ENCODE data around the gene ANKRD13B.

The ANKRD13B gene

DNA sequence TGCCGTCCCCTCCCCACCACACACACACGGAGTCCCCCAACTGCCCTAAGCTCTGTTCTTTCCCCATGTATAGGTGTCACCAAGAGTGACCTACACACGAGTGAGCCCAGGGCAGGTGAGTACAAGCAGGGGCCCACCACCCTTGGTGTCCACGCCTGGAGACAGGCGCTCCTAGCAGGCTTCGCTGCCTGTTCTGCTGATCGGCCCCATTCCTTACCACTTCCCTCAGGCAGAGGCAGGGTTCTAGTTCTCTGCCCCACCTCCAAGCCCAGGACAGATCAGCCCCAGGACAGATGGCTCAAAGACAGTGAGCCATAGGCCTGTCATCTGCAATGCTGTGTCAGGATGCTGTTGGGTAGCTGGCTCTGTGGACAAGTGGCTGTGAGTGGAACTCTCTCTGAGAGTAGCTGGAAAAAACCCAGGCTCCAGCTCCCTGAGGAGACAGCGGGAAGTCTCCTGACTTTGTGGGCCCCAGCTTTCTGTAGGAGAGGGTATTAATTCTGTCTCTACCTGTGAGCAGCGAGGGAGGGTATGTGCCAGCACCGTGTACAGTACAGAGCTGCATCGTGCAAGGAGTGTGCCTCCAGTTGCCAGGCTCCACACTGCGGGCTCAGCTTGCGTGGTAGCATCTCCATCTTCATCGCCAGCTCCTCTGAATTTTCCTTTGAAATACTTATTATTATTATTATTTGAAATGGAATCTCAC is 23.5 kb upstream of the ANKRD13B start:
- no peak for DNase-seq

GRCh38 chr17:29570521-29570920 is 22.4 kb upstream of the ANKRD13B start:
- no peak for DNase-seq

- no peak for DNase-seq
Observed at GRCh38 chr17:29571486-29571882, 21.4 kb upstream of the ANKRD13B start.

GRCh38 chr17:29571883-29572681 is 20.9 kb upstream of the ANKRD13B start:
- no peak for DNase-seq

GRCh38 chr17:29572691-29573557 is 20.0 kb upstream of the ANKRD13B start:
- peak; percentile 62 for DNase-seq

- DNase-seq, result no peak
Observed at GRCh38 chr17:29573558-29573869, 19.4 kb upstream of the ANKRD13B start.

DNA sequence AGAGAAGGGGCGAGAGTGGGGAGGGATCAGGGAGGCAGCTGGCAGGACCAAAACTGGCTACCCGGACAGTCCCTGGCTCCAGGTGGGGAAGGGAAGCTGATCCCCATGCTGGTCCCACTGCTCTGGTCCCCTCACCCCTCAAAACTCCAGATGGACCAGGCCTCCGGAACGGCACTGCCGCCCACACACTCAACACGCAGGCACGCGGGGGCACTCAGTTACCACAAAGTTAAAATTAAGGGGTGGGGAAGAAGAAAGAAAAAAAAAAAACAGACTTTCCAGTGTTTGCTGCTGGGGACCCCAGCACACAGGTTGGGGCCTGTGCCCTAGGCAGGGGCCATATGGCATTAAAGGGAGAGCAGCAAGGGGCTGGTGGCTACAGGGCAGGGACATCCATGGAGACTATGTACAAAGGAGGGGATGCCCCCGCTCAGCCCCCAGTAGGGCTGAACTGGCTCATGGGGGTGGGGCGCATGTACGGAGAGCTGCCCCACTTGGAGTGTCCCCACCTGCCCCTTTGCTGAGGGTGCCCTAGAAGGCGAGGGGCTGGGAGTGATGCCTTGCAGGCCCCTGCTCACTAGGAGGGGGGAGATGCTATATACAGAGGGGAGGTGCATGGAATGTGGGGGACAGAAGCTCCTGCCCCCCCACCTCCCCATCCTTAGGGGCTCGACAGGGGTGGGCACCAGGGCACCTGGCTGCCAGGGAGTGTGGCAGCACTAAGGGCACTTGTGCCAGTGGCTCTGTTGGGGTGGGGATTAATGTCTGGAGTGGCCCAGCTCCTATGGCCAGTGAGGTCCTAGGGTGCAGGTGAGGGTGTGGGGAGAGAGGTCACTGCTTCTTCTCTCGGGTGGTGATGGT is 18.8 kb upstream of the ANKRD13B start:
- no peak for DNase-seq

- DNase-seq, result no peak
Observed at GRCh38 chr17:29574732-29575510, 18.0 kb upstream of the ANKRD13B start.

DNA sequence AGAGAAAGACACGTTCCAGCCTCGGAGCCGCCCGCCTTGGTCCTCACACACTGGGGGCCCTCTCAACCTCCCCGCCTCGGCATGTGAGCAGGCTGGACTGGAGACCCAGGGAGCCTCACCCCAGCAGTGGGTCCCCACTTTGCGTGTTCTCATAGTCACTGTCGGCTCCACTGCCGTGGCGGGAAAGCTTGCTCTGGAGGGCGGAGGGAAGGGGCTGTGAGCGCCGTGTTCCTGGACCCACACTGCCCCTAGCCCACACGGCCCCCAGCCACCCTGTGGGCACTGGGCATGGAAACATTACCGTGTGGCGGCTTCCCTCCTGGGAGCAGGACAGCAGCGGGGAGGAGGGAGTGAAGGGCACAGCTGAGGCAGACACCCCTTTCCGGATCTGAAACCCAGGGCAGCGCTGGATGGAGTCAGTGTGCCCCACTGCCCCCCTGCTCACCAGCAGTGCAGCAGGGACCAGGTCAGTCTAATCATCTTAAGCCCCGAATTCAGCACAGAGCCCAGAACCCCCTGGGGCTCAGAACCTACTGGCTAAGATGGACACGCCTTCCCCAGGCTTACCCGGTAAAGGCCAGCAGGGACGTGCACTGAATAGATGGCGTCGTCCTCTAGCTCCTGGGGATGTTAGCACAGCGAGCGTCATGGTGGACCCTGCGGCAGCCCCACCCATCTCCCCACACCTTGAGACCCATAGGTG is 17.3 kb upstream of the ANKRD13B start:
- DNase-seq, result no peak

DNA sequence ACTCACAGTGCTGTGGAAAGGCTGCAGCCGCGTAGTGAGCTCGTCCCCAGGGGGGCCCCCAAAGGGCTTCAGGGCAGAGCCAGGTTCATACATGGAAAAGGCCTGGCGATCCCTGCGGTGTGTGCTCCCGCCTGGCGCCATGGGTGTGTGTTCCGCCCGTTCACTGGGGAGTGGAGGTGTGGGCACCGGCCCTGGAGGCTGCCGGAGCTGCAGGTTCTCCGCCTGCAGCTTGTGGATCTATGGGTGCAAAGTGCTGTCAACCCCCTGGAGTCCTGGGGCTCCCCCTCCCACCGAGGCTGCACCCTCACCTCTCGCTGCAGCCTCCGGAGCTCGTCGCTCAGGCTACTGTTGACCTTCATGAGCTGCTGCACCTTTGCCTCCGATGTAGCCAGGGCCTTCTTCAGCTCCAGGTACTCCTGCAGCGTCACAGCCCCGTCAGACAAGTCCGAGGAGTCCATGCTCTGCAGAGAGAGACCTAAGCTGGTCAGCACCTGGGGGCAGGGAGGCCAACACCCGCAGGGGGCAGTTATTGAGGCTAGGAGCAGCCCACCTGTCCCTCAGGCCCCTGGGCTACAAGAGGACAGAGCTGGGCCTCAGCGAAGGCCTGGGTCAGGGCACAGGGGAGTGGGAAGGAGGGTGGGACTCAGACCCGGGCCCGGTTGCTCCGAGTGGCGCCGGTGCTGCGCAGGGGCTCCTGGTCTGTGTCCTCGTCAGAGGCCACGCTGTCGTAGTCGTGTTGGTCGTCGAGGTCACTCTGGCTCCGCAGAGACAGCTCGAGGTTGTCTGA is 16.5 kb upstream of the ANKRD13B start:
- DNase-seq, result no peak

GRCh38 chr17:29577001-29577370 is 15.9 kb upstream of the ANKRD13B start:
- no peak for DNase-seq

GRCh38 chr17:29577385-29578211 is 15.3 kb upstream of the ANKRD13B start:
- no peak for DNase-seq

DNA sequence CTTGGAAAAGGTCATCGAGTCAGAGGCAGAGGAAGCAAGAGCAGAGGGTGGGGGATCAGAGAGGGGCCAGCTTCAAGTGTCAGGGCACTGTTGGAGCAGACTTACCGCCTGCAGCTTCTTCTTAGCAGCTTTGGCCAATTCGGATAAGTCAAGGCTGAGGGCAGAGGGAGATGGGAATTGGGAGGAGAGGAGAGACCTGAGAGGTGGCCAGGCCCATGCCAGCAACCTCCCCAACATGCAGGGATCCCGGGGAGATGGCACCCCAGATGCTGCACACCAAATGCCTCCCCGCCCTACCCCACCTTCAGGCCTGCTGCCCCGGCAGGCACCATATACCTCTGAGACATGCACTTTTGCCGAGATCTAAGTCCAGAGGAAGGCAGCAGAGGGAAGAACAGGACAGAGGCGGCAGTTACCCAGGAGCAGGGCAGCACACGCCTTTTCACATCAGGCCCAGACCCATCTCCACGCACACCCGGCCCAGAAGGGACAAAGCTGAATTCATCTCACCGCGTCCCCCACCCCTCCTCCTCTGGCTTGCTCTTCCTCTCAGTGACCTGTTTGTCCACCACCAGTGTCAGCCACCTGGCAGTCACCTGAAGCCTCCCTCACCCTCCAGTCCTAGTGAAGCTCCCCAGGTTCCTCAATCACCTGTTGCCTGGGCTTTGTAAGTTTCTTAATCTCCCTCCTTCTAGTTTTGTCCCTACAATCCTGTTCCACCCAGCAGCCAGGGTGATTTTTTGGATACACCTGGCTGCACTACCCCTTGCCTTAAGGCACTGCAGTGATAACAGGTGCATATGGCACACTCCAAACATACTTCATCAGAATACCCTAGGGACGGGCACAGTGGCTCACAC is 14.1 kb upstream of the ANKRD13B start:
- no peak for DNase-seq

DNA sequence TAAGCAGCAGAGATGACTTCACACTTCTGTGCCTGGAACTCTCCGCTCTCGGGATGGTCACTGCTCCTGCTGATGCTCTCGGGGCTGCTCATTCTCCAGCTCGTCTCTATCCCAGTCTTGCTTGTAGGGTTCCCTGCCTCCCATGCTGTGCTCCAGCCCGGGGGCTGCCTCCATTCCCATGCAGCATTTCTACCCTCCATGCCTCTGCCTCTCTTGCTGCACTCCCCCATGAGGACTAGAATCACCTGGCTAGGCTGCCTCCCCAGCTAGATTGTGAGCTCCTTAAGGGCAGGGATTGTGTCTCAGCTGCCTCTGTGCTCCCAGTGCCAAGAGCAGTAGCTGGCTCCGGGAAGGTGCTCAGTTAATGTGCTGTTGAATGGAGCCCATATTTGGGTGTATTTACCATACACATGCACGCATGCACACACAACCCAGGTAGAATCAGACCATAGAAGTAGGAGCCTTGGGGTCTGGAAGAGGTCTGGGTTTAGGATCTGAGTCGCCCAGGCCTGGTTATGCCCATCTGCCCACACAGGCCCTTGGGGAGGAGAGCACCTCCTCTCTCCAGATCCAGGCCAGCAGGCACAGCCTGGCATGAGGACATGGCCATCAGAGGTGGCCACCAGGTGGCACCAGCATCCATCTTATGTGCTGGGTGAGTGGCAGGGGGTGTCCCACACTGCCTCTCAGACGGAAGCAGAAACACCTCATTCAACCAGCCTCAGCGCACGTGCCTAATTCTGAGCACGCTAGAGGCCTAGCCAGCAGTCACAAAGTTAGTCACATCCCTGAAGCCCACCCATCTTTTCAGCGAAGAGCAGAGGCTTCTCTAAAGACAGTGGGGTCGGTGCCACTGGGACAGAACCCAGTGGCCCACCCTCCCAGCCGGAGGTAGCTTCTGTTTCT is 12.8 kb upstream of the ANKRD13B start:
- DNase-seq, result peak; percentile 84

DNA sequence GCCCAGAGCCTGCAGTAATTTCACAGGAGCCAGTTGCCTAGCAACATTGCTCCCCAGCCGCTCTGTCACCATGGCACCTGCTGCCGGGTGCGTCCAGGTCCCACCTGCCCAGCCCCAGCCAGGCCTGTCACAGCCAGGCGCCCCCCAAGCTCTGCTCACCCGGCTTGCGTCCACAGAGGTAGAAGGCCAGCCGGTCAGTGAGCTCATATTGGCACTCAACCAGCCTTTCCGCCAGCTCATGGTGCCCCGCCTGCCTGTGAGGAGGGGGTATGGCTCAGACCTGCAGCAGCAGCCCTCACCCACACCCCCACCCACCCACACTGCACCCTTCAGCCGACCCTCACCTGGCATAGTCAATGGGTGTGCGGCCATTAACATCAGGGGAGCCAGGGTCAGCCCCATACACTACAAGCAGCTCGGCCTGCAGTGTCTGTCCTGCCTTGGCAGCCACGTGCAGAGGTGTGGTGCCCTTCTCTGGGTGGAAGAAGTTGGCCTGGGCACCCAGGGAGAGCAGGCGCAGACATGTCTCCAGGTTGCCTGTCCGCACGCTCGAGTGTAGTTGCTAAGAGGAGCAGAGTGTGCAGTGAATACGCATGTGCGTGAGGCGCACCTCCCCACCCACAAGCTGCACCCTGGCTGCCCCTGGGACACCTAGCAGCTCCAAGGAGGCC is 11.2 kb upstream of the ANKRD13B start:
- DNase-seq, result no peak

- DNase-seq, result no peak
Observed at GRCh38 chr17:29582254-29582765, 10.6 kb upstream of the ANKRD13B start.

DNA sequence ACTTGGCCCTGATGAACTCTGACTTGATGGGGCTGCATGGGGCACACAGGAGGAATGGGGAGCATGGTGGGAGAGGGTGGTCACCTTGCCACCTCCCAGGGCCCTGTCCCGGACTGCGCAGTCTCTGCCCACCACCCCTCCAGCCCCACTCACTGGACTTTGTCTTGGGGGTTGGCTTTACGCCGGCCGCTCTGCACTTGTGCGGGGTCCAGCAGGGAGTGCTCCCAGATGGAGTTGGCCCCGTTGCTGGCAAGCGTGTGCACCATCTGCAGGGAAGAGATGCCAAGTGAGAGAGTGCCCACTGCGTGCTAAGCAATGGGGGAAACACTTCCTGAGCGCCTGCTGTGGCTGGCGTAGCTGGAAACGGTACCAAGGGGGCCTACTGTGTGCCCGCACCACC is 10.2 kb upstream of the ANKRD13B start:
- no peak for DNase-seq

Measured in inflammatory macrophage treated with lipopolysaccharide for 4 hours (primary cell).